ENCODE data around the gene CACNG7. TPM values are rescaled to one million over a fixed set of nuclear protein-coding genes. Genes with fewer than 3 reads are reported as not detected.

Gene CACNG7
- total RNA-seq, 2 experiments from 2014 or later, result not detected

- H3K4me1 Mint-ChIP-seq, result peaks cover 12% of the 10 kb centered on the region
- POLR2A ChIA-PET, result interaction anchor here (1.3 to 1.5 kb wide), 2 partner anchors 11 to 14 kb away, joined by 5 to 16 read pairs; partner anchors contain the start of gene MYADM
- ATAC-seq (ENCODE audit: low read depth) (peak; percentile 46), DNase-seq (peak; percentile 78)
- peaks cover 21% of the 10 kb centered on the region for H3K27me3 Mint-ChIP-seq
- peak within 1 kb of the TSS; percentile 56 for H3K4me3 Mint-ChIP-seq
- no peak within 1 kb of the TSS for H3K27ac Mint-ChIP-seq
- H3K9me3 Mint-ChIP-seq, result no peaks in the 10 kb centered on the region
- peaks cover 4% of the 10 kb centered on the region for H3K36me3 Mint-ChIP-seq
These were observed 27.3 kb upstream of the CACNG7 start, which contains the start of gene PRKCG for GRCh38 chr19:53881482-53882390. Gene PRKCG (plus strand): TSS chr19:53882197. CDS start chr19:53882495, 298 bp downstream.

- no peaks in the 10 kb centered on the region for H3K9me3 Mint-ChIP-seq
- peaks cover 21% of the 10 kb centered on the region for H3K27me3 Mint-ChIP-seq
- no peak for ATAC-seq (ENCODE audit: low read depth)
- H3K4me1 Mint-ChIP-seq, result peaks cover 4% of the 10 kb centered on the region
- POLR2A ChIA-PET, result interaction anchor here (1.1 to 1.5 kb wide), 3 partner anchors 8 to 15 kb away, joined by 5 to 16 read pairs (median 8); partner anchors contain the start of gene MYADM
- no peak overlapping the region for H3K27ac Mint-ChIP-seq
- H3K4me3 Mint-ChIP-seq, result peak overlapping the region; percentile 56
- H3K36me3 Mint-ChIP-seq, result no peaks in the 10 kb centered on the region
- DNase-seq, result no peak
These were observed 26.6 kb upstream of the CACNG7 start for GRCh38 chr19:53882391-53883050.

GRCh38 chr19:53883231-53883661 lies 25.8 kb upstream of the CACNG7 start:
- no peaks in the 10 kb centered on the region for H3K36me3 Mint-ChIP-seq
- peaks cover 23% of the 10 kb centered on the region for H3K27me3 Mint-ChIP-seq
- no peaks in the 10 kb centered on the region for H3K9me3 Mint-ChIP-seq
- POLR2A ChIA-PET, result interaction anchor here (1.1 kb wide), 1 partner anchor 9 kb away, joined by 8 read pairs; no protein-coding TSS in a partner anchor
- no peak for DNase-seq
- no peak for ATAC-seq (ENCODE audit: low read depth)
- H3K4me1 Mint-ChIP-seq, result peaks cover 3% of the 10 kb centered on the region
- H3K4me3 Mint-ChIP-seq, result no peak overlapping the region
- H3K27ac Mint-ChIP-seq, result no peak overlapping the region

- peaks cover 23% of the 10 kb centered on the region for H3K27me3 Mint-ChIP-seq
These were observed 25.3 kb upstream of the CACNG7 start for GRCh38 chr19:53883741-53884140.

GRCh38 chr19:53884256-53884655 lies 24.8 kb upstream of the CACNG7 start:
- DNase-seq (no peak), ATAC-seq (ENCODE audit: low read depth) (no peak)
- Mint-ChIP-seq H3K27me3 (peaks cover 23% of the 10 kb centered on the region), H3K4me3 (no peak overlapping the region), H3K36me3 (no peaks in the 10 kb centered on the region), H3K27ac (no peak overlapping the region), H3K9me3 (no peaks in the 10 kb centered on the region), H3K4me1 (peaks cover 3% of the 10 kb centered on the region)
- POLR2A ChIA-PET, result interaction anchor here (1.3 kb wide), 1 partner anchor 18 kb away, joined by 3 read pairs; no protein-coding TSS in a partner anchor

More at GRCh38 chr19:53883741-53884140, 25.3 kb upstream of the CACNG7 start:
- DNase-seq, result no peak
- POLR2A ChIA-PET, result interaction anchor here (1.1 to 1.3 kb wide), 2 partner anchors 10 to 17 kb away, joined by 3 to 8 read pairs; no protein-coding TSS in a partner anchor
- no peak overlapping the region for H3K27ac Mint-ChIP-seq
- H3K36me3 Mint-ChIP-seq, result no peaks in the 10 kb centered on the region
- H3K4me3 Mint-ChIP-seq, result peak overlapping the region; percentile 9
- no peaks in the 10 kb centered on the region for H3K9me3 Mint-ChIP-seq
- peaks cover 3% of the 10 kb centered on the region for H3K4me1 Mint-ChIP-seq
- no peak for ATAC-seq (ENCODE audit: low read depth)

- Mint-ChIP-seq H3K27me3 (peaks cover 23% of the 10 kb centered on the region), H3K4me1 (peaks cover 4% of the 10 kb centered on the region), H3K9me3 (no peaks in the 10 kb centered on the region), H3K4me3 (no peak overlapping the region), H3K27ac (no peak overlapping the region), H3K36me3 (no peaks in the 10 kb centered on the region)
- DNase-seq (no peak), ATAC-seq (ENCODE audit: low read depth) (no peak)
- POLR2A ChIA-PET, result interaction anchor here (1.3 kb wide), 1 partner anchor 19 kb away, joined by 3 read pairs; no protein-coding TSS in a partner anchor
These were observed 24.0 kb upstream of the CACNG7 start for GRCh38 chr19:53885036-53885435.

GRCh38 chr19:53892301-53892980 lies 16.6 kb upstream of the CACNG7 start:
- Mint-ChIP-seq H3K4me1 (peaks cover 2% of the 10 kb centered on the region), H3K36me3 (no peaks in the 10 kb centered on the region), H3K27ac (no peak overlapping the region), H3K9me3 (no peaks in the 10 kb centered on the region), H3K4me3 (no peak overlapping the region), H3K27me3 (peaks cover 19% of the 10 kb centered on the region)
- DNase-seq (no peak), ATAC-seq (ENCODE audit: low read depth) (no peak)
- POLR2A ChIA-PET, result no interaction called here

GRCh38 chr19:53892981-53893325 lies 16.1 kb upstream of the CACNG7 start:
- no peaks in the 10 kb centered on the region for H3K9me3 Mint-ChIP-seq
- ATAC-seq (ENCODE audit: low read depth), result no peak
- no peak for DNase-seq
- POLR2A ChIA-PET, result no interaction called here
- H3K27me3 Mint-ChIP-seq, result peaks cover 22% of the 10 kb centered on the region
- H3K4me1 Mint-ChIP-seq, result peaks cover 2% of the 10 kb centered on the region
- no peaks in the 10 kb centered on the region for H3K36me3 Mint-ChIP-seq
- no peak overlapping the region for H3K4me3 Mint-ChIP-seq
- no peak overlapping the region for H3K27ac Mint-ChIP-seq

- POLR2A ChIA-PET, result no interaction called here
- no peak overlapping the region for H3K27ac Mint-ChIP-seq
- DNase-seq, result no peak
- no peak for ATAC-seq (ENCODE audit: low read depth)
- peaks cover 2% of the 10 kb centered on the region for H3K4me1 Mint-ChIP-seq
- H3K27me3 Mint-ChIP-seq, result peaks cover 25% of the 10 kb centered on the region
- H3K9me3 Mint-ChIP-seq, result no peaks in the 10 kb centered on the region
- H3K4me3 Mint-ChIP-seq, result no peak overlapping the region
- no peaks in the 10 kb centered on the region for H3K36me3 Mint-ChIP-seq
These were observed 14.4 kb upstream of the CACNG7 start for GRCh38 chr19:53894707-53895106.

- Mint-ChIP-seq H3K4me3 (no peak overlapping the region), H3K27me3 (peaks cover 25% of the 10 kb centered on the region), H3K9me3 (no peaks in the 10 kb centered on the region), H3K36me3 (no peaks in the 10 kb centered on the region), H3K27ac (no peak overlapping the region), H3K4me1 (no peaks in the 10 kb centered on the region)
- no peak for ATAC-seq (ENCODE audit: low read depth)
- POLR2A ChIA-PET, result interaction anchor here (0.6 kb wide), 1 partner anchor 10 kb away, joined by 3 read pairs; no protein-coding TSS in a partner anchor
- no peak for DNase-seq
These were observed 12.4 kb upstream of the CACNG7 start for GRCh38 chr19:53896682-53897081.

- Mint-ChIP-seq H3K27me3 (peaks cover 25% of the 10 kb centered on the region), H3K4me3 (no peak overlapping the region), H3K27ac (no peak overlapping the region), H3K36me3 (no peaks in the 10 kb centered on the region), H3K4me1 (no peaks in the 10 kb centered on the region), H3K9me3 (no peaks in the 10 kb centered on the region)
- ATAC-seq (ENCODE audit: low read depth) (no peak), DNase-seq (no peak)
- POLR2A ChIA-PET, result interaction anchor here (0.6 kb wide), 1 partner anchor 11 kb away, joined by 3 read pairs; no protein-coding TSS in a partner anchor
These were observed 11.6 kb upstream of the CACNG7 start for GRCh38 chr19:53897459-53897858.

GRCh38 chr19:53898166-53898565 lies 10.9 kb upstream of the CACNG7 start:
- DNase-seq (no peak), ATAC-seq (ENCODE audit: low read depth) (no peak)
- H3K9me3 Mint-ChIP-seq, result no peaks in the 10 kb centered on the region
- H3K27ac Mint-ChIP-seq, result no peak overlapping the region
- peaks cover 24% of the 10 kb centered on the region for H3K27me3 Mint-ChIP-seq
- POLR2A ChIA-PET, result no interaction called here
- H3K4me3 Mint-ChIP-seq, result no peak overlapping the region
- H3K36me3 Mint-ChIP-seq, result no peaks in the 10 kb centered on the region
- no peaks in the 10 kb centered on the region for H3K4me1 Mint-ChIP-seq

All from activated naive CD8-positive, alpha-beta T cell treated with anti-CD3 and anti-CD28 coated beads, Interleukin-2, amount 10 ng/mL, durations not matched to agents 7 days and 5 days (primary cell).